Esophagus muscularis mucosa (tissue), 4 donors: ENCODE data around the gene REM1. TPM values are rescaled to one million over a fixed set of nuclear protein-coding genes. Genes with fewer than 3 reads are reported as not detected.

Experiments
- DNase-seq: peaks from one replicate; pipeline ENCODE4 v3.0.0-alpha.2; 2017; ENCODE audit errors: extremely low spot score
- H3K27ac ChIP-seq, 4 donors: fragments of 200-600 bp; sonication (generic); replicated peaks in 1 of 4; 1 replicate in 3 of 4; 2 replicates in 1 of 4; pipeline ENCODE4 v1.5.1; 2016 to 2019; ENCODE audit warnings: mild to moderate bottlenecking in 1 of 4
- H3K27me3 ChIP-seq, 4 donors: fragments of 200-600 bp; sonication (generic); one replicate each; pipeline versions ENCODE4 v1.5.1 to v1.6.0; 2016 to 2019
- H3K36me3 ChIP-seq, 4 donors: fragments of 200-600 bp; sonication (generic); one replicate each; pipeline ENCODE4 v1.5.1; 2016 to 2019
- H3K4me1 ChIP-seq, 4 donors: fragments of 200-600 bp; sonication (generic); one replicate each; pipeline ENCODE4 v1.5.1; 2016 to 2019
- H3K4me3 ChIP-seq, 4 donors: fragments of 200-600 bp; sonication (generic); 1 replicate in 2 of 4; 2 replicates in 2 of 4; pipeline ENCODE4 v1.5.1; 2016 to 2019; ENCODE audit warnings: mild to moderate bottlenecking in 4 of 4, moderate library complexity in 1 of 4
- H3K9me3 ChIP-seq, 4 donors: fragments of 200-600 bp; sonication (generic); 1 replicate in 3 of 4; 2 replicates in 1 of 4; pipeline ENCODE4 v1.5.1; 2016 to 2019
- EP300 ChIP-seq: sonication (generic); formaldehyde crosslinking; IDR thresholded peaks from one replicate; pipeline ENCODE4 v1.6.1; 2017; ENCODE audit warnings: antibody characterized with exemption
- POLR2A ChIP-seq: fragments of 450-650 bp; IDR thresholded peaks from one replicate; pipeline ENCODE4 v1.6.1; 2017; ENCODE audit warnings: antibody characterized with exemption, moderate library complexity, mild to moderate bottlenecking, low read depth
- POLR2AphosphoS5 ChIP-seq, 2 donors: sonication (generic); formaldehyde crosslinking; IDR thresholded peaks; one replicate each; pipeline ENCODE4 v1.6.1; 2017; ENCODE audit warnings: antibody characterized with exemption in 2 of 2
- WGBS: methylation state at CpG from one replicate; pipeline ENCODE4 v1.1.5; 2018; 5-methylcytosine and 5-hydroxymethylcytosine counted together
- intact Hi-C: fragments of 100-400 bp; cut with DNase I; formaldehyde crosslinking; loops from one replicate; pipeline ENCODE4 v1.15.1; 2023
- total RNA-seq, 4 donors: library from RNA; depleted of rRNA; stranded (reverse); fragments of >200 nt; gene quantifications; one replicate each; pipeline versions ENCODE4 v1.1.0 to v1.2.1, GENCODE V29; 2016
- TF ChIP-seq, protein P1 (sequence below), 3 experiments: fragments of 200-600 bp in 2 of 3; fragments of 450-650 bp in 1 of 3; sonication (generic) in 2 of 3; IDR thresholded peaks; one replicate each; pipeline ENCODE4 v1.5.1; 2017 to 2019; ENCODE audit warnings: antibody characterized with exemption in 3 of 3, mild to moderate bottlenecking in 2 of 3, moderate library complexity in 1 of 3

The REM1 gene
- total RNA-seq, 4 donors from 2014 or later: 3.7 to 10.2 (median 7.1) TPM

DNA sequence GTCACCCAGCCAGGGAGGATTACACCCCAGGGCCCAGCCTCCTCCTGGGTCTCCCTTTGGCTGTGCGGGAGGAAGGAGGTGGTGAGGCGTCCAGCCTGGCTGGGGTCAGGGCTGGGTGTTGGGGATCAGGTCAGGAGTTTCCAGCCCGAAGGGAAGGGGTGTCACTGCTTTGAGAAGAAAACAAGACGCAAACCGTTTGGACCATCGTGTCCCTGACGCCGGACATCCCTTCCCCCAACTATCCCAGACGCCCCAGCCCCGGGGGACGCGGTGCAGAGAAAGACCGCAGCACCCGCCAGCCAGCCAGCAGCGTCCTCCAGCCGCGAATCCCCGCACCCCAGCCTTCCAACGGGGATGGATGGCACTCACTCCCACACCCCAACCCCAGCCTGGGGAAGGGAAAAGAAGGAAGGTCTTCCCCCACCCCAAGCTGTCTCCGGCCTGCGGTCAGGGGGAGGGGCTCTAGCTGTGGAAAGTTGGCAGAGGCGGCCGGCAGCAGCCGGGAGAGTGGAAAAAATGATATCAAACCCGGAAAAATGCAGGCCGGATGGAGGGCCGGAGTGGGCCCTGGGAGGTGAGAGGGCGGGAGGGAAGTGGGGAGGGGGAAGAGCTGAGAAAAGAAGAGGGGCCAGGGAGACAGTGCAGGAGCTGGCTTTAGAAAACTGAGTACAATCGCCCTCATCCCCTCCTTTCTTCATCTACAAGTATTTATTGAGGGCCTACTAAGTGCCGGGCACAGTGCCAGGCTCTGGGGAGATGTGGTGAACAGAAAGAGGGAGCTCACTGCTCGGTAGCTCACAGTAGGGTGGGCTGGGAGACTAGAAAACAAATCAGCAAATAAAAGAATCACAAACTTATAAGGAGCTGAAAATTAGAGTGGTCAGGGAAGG is 10.6 kb downstream of the REM1 start:
- H3K36me3 ChIP-seq: no peaks in the 10 kb centered on the region
- TF ChIP-seq POLR2AphosphoS5 (IDR thresholded peaks at IDR 0.05): peak; percentile 29 to 35
- TF ChIP-seq EP300: no peak
- H3K9me3 ChIP-seq: no peaks in the 10 kb centered on the region
- H3K4me1 ChIP-seq: peaks cover 10 to 25% (median 20%) of the 10 kb centered on the region in 4 donors
- no peaks in the 10 kb centered on the region for H3K27me3 ChIP-seq
- peak overlapping the region; percentile 38 to 49 (median 42) for H3K4me3 ChIP-seq
- intact Hi-C loops: no loop called here
- no peak for DNase-seq
- H3K27ac ChIP-seq: peak overlapping the region; percentile 68 to 78 (median 72)
- WGBS: 10% methylated on average over 31 of the region's 31 CpGs

DNA sequence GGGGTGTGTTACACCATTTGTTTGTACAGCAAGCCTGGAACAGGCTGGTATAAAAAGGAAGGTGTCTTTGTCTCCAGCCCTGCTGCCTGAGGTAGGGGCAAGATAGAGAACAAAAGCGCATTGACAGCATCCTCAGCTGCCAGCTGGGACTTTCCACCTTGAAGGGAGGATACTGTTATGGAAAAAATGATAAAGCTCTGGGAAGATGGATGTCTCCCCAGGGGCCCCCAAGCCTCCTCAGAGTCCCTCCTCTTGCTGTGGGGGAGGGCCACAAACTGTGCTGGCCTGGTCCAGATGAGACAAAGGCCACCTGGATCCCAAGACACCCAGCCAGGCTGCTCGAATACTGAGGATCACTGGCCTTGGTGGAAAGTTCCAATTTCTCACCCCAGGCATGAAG is 13.0 kb downstream of the REM1 start:
- WGBS: 93% methylated on average over 1 of the region's 2 CpGs
- TF ChIP-seq POLR2A: no peak
- no peak for TF ChIP-seq POLR2AphosphoS5 (IDR thresholded peaks at IDR 0.05)
- TF ChIP-seq EP300: no peak
- TF ChIP-seq, protein P1, sequence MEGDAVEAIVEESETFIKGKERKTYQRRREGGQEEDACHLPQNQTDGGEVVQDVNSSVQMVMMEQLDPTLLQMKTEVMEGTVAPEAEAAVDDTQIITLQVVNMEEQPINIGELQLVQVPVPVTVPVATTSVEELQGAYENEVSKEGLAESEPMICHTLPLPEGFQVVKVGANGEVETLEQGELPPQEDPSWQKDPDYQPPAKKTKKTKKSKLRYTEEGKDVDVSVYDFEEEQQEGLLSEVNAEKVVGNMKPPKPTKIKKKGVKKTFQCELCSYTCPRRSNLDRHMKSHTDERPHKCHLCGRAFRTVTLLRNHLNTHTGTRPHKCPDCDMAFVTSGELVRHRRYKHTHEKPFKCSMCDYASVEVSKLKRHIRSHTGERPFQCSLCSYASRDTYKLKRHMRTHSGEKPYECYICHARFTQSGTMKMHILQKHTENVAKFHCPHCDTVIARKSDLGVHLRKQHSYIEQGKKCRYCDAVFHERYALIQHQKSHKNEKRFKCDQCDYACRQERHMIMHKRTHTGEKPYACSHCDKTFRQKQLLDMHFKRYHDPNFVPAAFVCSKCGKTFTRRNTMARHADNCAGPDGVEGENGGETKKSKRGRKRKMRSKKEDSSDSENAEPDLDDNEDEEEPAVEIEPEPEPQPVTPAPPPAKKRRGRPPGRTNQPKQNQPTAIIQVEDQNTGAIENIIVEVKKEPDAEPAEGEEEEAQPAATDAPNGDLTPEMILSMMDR (IDR thresholded peaks at IDR 0.05): no peak
- no peak overlapping the region for H3K4me3 ChIP-seq
- no peaks in the 10 kb centered on the region for H3K27me3 ChIP-seq
- H3K36me3 ChIP-seq: no peaks in the 10 kb centered on the region
- no peaks in the 10 kb centered on the region for H3K9me3 ChIP-seq
- intact Hi-C loops: no loop called here
- peaks cover 10 to 25% (median 20%) of the 10 kb centered on the region in 4 donors for H3K4me1 ChIP-seq
- DNase-seq: no peak
- H3K27ac ChIP-seq: peak overlapping the region in 3 of 4 donors; percentile 5 to 42 (median 28)

DNA sequence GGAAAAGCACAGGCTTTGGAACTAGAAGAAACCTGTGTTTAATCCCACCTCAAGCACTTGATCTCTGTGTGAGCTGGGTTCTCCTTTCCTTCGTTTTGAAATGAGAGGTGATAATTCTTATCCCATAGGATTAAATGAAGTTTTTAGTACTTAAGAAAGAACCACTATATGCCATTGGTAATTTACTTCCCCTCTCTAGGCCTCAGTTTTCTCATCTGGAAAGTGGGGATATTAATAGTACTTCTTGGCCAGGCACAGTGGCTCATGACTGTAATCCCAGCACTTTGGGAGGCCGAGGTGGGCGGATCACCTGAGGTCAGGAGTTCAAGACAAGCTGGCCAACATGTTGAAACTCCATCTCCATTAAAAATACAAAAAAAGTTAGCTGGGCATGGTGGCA is 14.1 kb downstream of the REM1 start:
- TF ChIP-seq EP300 (no peak), POLR2A (no peak), POLR2AphosphoS5 (IDR thresholded peaks at IDR 0.05) (no peak)
- TF ChIP-seq, protein P1 (IDR thresholded peaks at IDR 0.05): no peak
- DNase-seq: no peak
- Histone ChIP-seq H3K27ac (no peak overlapping the region), H3K36me3 (no peaks in the 10 kb centered on the region), H3K27me3 (no peaks in the 10 kb centered on the region), H3K4me3 (no peak overlapping the region), H3K4me1 (peaks cover 10 to 21% (median 20%) of the 10 kb centered on the region in 4 donors), H3K9me3 (no peaks in the 10 kb centered on the region)
- intact Hi-C loops: no loop called here
- WGBS: 81% methylated on average over 3 of the region's 3 CpGs

DNA sequence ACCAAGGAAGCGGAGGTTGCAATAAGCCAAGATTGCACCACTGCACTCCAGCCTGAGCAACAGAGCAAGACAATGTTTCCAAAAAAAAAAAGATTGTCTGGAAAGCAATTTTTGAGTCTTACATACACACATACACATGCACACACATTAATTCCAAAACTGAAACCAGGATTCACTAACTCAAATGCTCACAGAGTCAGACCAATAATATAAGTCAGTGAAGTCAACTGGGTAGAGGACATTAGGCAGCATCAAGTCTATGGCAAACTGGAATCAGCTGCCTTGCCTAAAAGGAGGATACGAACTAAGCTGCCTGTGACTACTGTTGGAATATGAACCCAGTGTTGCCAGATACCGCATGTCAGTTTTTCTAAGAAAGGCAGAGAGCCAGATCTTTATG is 15.7 kb downstream of the REM1 start:
- H3K36me3 ChIP-seq: no peaks in the 10 kb centered on the region
- WGBS: 84% methylated on average over 3 of the region's 3 CpGs
- H3K9me3 ChIP-seq: no peaks in the 10 kb centered on the region

DNA sequence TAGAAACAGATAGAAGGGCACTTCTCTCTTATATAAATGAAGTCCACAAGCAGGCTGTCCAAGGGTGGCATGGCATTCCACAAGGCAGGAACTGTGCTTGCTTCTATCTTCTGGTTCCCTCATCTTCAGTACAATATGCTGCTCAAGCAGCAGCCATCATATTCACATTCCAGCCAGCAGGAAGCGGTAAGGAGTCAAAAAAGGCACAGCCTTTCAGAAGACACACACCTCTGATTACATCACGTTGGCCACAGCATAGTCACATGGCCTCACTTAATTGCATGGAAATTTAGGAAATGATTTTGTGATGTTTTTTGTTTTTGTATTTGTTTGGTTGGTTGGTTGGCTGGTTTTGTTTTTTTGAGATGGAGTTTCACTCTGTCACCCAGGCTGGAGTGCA is 19.0 kb downstream of the REM1 start:
- H3K4me3 ChIP-seq: no peak overlapping the region
- intact Hi-C loops: no loop called here
- no peaks in the 10 kb centered on the region for H3K27me3 ChIP-seq
- WGBS: 54% methylated on average over 2 of the region's 2 CpGs
- peaks cover 8 to 25% (median 19%) of the 10 kb centered on the region in 4 donors for H3K4me1 ChIP-seq
- DNase-seq: no peak
- H3K9me3 ChIP-seq: no peaks in the 10 kb centered on the region
- no peak overlapping the region for H3K27ac ChIP-seq
- H3K36me3 ChIP-seq: no peaks in the 10 kb centered on the region
- TF ChIP-seq, protein P1 (IDR thresholded peaks at IDR 0.05): peak in 2 of 3 experiments; percentile 28 to 38
- TF ChIP-seq EP300 (no peak), POLR2AphosphoS5 (IDR thresholded peaks at IDR 0.05) (no peak)

More for the DNA sequence above, 15.7 kb downstream of the REM1 start:
- H3K4me3 ChIP-seq: no peak overlapping the region
- intact Hi-C loops: no loop called here
- peaks cover 2 to 12% (median 12%) of the 10 kb centered on the region in 4 donors for H3K4me1 ChIP-seq
- no peaks in the 10 kb centered on the region for H3K27me3 ChIP-seq
- TF ChIP-seq POLR2A (no peak), POLR2AphosphoS5 (IDR thresholded peaks at IDR 0.05) (no peak), EP300 (no peak)
- TF ChIP-seq, protein P1 (IDR thresholded peaks at IDR 0.05): no peak
- no peak overlapping the region for H3K27ac ChIP-seq
- no peak for DNase-seq
